K562 (cell line): ENCODE data around the gene SOX18.

ENCODE experiments used
- ARID4B ChIP-seq: sonication (generic); formaldehyde crosslinking; IDR thresholded peaks from 2 replicates; pipeline ENCODE4 v1.8.0; 2022; ENCODE audit warnings: mild to moderate bottlenecking, missing genetic modification reagents
- MYNN ChIP-seq, 2 experiments: sonication (generic); formaldehyde crosslinking in 1 of 2; IDR thresholded peaks; 2 replicates each; pipeline versions ENCODE4 v1.5.0 to v1.6.1; 2016 to 2020; ENCODE audit warnings: antibody characterized with exemption in 1 of 2, missing genetic modification reagents in 1 of 2
- PHF8 ChIP-seq: fragments of 200-600 bp; sonication (generic); IDR thresholded peaks from 2 replicates; pipeline ENCODE4 v1.6.1; 2012; ENCODE audit warnings: mixed run types, mild to moderate bottlenecking, inconsistent platforms, low read length, moderate library complexity, borderline replicate concordance
- POLR2AphosphoS2 ChIP-seq: IDR thresholded peaks from 2 replicates; pipeline ENCODE4 v1.6.1; 2012; ENCODE audit warnings: low read length, improper control_type of control experiment
- SIN3A ChIP-seq, 2 experiments: fragments of 150-350 bp in 1 of 2; IDR thresholded peaks; 2 replicates each; pipeline ENCODE4 v1.6.1; 2011 to 2016; ENCODE audit warnings: borderline replicate concordance in 2 of 2, low read depth in 2 of 2, low read length in 2 of 2, mild to moderate bottlenecking in 2 of 2, moderate library complexity in 2 of 2; ENCODE audit not compliant: control insufficient read depth in 1 of 2
- SMARCC2 ChIP-seq: fragments of 450-650 bp; IDR thresholded peaks from 2 replicates; pipeline ENCODE4 v1.6.1; 2017; ENCODE audit warnings: antibody characterized with exemption, moderate library complexity, mild to moderate bottlenecking, low read depth
- SNIP1 ChIP-seq: fragments of 450-650 bp; IDR thresholded peaks from 2 replicates; pipeline ENCODE4 v1.7.1; 2017; ENCODE audit warnings: low read depth, mild to moderate bottlenecking
- TBL1XR1 ChIP-seq, 2 experiments: IDR thresholded peaks; 2 replicates each; pipeline ENCODE4 v1.6.1; 2012; ENCODE audit warnings: improper control_type of control experiment in 2 of 2, low read length in 2 of 2, mild to moderate bottlenecking in 1 of 2
- ZBTB49 ChIP-seq: sonication (generic); formaldehyde crosslinking; IDR thresholded peaks from 2 replicates; pipeline ENCODE4 v1.8.0; 2022; ENCODE audit warnings: missing genetic modification reagents, mild to moderate bottlenecking, borderline replicate concordance
- ZNF184 ChIP-seq: sonication (generic); formaldehyde crosslinking; IDR thresholded peaks from 2 replicates; pipeline ENCODE4 v1.5.0; 2020; ENCODE audit warnings: missing genetic modification reagents
- ZNF583 ChIP-seq: fragments of 250-450 bp; sonication (Bioruptor Pico); IDR thresholded peaks from 2 replicates; pipeline ENCODE4 v1.4.0; 2020
- TF ChIP-seq, protein P1 (sequence below), 3 experiments: IDR thresholded peaks in 2 of 3; conservative IDR thresholded peaks in 1 of 3; 2 replicates each; pipeline ENCODE4 v1.5.1; 2011 to 2012; ENCODE audit warnings: low read length in 3 of 3, mild to moderate bottlenecking in 3 of 3, control low read depth in 2 of 3, improper control_type of control experiment in 1 of 3, inconsistent platforms in 1 of 3, low read depth in 1 of 3, mixed read lengths in 1 of 3, moderate library complexity in 1 of 3; ENCODE audit not compliant: insufficient read depth in 2 of 3
- TF ChIP-seq, protein P2 (sequence below): sonication (generic); formaldehyde crosslinking; IDR thresholded peaks from 2 replicates; pipeline ENCODE4 v1.8.1; 2023; ENCODE audit warnings: mild to moderate bottlenecking, missing genetic modification reagents
- TF ChIP-seq, protein P3 (sequence below): IDR thresholded peaks from 2 replicates; pipeline ENCODE4 v1.6.1; 2012; ENCODE audit warnings: low read depth, low read length, improper control_type of control experiment, borderline replicate concordance

GRCh38 chr20:64043768-64044167 is 5.7 kb downstream of the SOX18 start:
- TF ChIP-seq POLR2AphosphoS2: no peak
- TF ChIP-seq, protein P1, sequence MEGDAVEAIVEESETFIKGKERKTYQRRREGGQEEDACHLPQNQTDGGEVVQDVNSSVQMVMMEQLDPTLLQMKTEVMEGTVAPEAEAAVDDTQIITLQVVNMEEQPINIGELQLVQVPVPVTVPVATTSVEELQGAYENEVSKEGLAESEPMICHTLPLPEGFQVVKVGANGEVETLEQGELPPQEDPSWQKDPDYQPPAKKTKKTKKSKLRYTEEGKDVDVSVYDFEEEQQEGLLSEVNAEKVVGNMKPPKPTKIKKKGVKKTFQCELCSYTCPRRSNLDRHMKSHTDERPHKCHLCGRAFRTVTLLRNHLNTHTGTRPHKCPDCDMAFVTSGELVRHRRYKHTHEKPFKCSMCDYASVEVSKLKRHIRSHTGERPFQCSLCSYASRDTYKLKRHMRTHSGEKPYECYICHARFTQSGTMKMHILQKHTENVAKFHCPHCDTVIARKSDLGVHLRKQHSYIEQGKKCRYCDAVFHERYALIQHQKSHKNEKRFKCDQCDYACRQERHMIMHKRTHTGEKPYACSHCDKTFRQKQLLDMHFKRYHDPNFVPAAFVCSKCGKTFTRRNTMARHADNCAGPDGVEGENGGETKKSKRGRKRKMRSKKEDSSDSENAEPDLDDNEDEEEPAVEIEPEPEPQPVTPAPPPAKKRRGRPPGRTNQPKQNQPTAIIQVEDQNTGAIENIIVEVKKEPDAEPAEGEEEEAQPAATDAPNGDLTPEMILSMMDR (IDR thresholded peaks at IDR 0.05 in 2 of 3, conservative IDR thresholded peaks at IDR 0.05 in 1 of 3; ENCODE audit: insufficient read depth in 2 of 3, low read depth in 1 of 3, low read length in 3 of 3): no peak
- no peak for TF ChIP-seq PHF8
- no peak for TF ChIP-seq MYNN (IDR thresholded peaks at IDR 0.05)
- no peak for TF ChIP-seq MYNN (CRISPR knock-in tag; IDR thresholded peaks at IDR 0.05)
- TF ChIP-seq ZNF184 (CRISPR knock-in tag): no peak
- TF ChIP-seq SNIP1: no peak
- no peak for TF ChIP-seq SIN3A (IDR thresholded peaks at IDR 0.05; ENCODE audit: borderline replicate concordance in 2 of 2, control insufficient read depth in 1 of 2, low read depth in 2 of 2, low read length in 2 of 2)
- no peak for TF ChIP-seq ZNF583
- TF ChIP-seq ZBTB49 (CRISPR knock-in tag): no peak
- TF ChIP-seq TBL1XR1 (IDR thresholded peaks at IDR 0.05; ENCODE audit: low read length in 2 of 2): no peak
- TF ChIP-seq ARID4B: no peak
- TF ChIP-seq, protein P2, sequence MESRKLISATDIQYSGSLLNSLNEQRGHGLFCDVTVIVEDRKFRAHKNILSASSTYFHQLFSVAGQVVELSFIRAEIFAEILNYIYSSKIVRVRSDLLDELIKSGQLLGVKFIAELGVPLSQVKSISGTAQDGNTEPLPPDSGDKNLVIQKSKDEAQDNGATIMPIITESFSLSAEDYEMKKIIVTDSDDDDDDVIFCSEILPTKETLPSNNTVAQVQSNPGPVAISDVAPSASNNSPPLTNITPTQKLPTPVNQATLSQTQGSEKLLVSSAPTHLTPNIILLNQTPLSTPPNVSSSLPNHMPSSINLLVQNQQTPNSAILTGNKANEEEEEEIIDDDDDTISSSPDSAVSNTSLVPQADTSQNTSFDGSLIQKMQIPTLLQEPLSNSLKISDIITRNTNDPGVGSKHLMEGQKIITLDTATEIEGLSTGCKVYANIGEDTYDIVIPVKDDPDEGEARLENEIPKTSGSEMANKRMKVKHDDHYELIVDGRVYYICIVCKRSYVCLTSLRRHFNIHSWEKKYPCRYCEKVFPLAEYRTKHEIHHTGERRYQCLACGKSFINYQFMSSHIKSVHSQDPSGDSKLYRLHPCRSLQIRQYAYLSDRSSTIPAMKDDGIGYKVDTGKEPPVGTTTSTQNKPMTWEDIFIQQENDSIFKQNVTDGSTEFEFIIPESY (CRISPR knock-in tag): no peak
- TF ChIP-seq, protein P3, sequence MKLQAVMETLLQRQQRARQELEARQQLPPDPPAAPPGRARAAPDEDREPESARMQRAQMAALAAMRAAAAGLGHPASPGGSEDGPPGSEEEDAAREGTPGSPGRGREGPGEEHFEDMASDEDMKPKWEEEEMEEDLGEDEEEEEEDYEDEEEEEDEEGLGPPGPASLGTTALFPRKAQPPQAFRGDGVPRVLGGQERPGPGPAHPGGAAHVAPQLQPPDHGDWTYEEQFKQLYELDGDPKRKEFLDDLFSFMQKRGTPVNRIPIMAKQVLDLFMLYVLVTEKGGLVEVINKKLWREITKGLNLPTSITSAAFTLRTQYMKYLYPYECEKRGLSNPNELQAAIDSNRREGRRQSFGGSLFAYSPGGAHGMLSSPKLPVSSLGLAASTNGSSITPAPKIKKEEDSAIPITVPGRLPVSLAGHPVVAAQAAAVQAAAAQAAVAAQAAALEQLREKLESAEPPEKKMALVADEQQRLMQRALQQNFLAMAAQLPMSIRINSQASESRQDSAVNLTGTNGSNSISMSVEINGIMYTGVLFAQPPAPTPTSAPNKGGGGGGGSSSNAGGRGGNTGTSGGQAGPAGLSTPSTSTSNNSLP: no peak
- no peak for TF ChIP-seq SMARCC2
